GM23338 (cell line): Measurements from ENCODE around the gene GRM4. TPM values are rescaled to one million over a fixed set of nuclear protein-coding genes. Genes with fewer than 3 reads are reported as not detected.

Source experiments
- ATAC-seq: fragments of 200-7000 bp; cut with Tn5 transposase; 3 replicates; pipeline ENCODE4 v1.9.1; 2020
- DNase-seq: peaks from one replicate; pipeline ENCODE4 v3.0.0-alpha.2; 2015; ENCODE audit warnings: low spot score
- H2AFZ ChIP-seq: fragments of 200-600 bp; sonication (generic); 2 replicates; pipeline ENCODE4 v1.8.0; 2016; ENCODE audit warnings: antibody characterized with exemption, mild to moderate bottlenecking, moderate library complexity
- H3F3A ChIP-seq: fragments of 200-600 bp; sonication (generic); replicated peaks from 2 replicates; pipeline ENCODE4 v1.8.0; 2017; ENCODE audit warnings: antibody characterized with exemption, mixed run types, low read depth
- H3K27ac ChIP-seq: fragments of 200-600 bp; sonication (generic); 2 replicates; pipeline ENCODE4 v1.6.1; 2016; ENCODE audit warnings: low read depth
- H3K27me3 ChIP-seq: fragments of 200-600 bp; sonication (generic); 2 replicates; pipeline ENCODE4 v1.8.0; 2016; ENCODE audit warnings: mild to moderate bottlenecking, mixed run types, moderate library complexity; ENCODE audit not compliant: insufficient read depth
- H3K36me3 ChIP-seq: fragments of 200-600 bp; sonication (generic); 2 replicates; pipeline ENCODE4 v1.8.0; 2016; ENCODE audit warnings: mild to moderate bottlenecking; ENCODE audit not compliant: insufficient read depth
- H3K4me1 ChIP-seq: fragments of 200-600 bp; sonication (generic); 2 replicates; pipeline ENCODE4 v1.8.0; 2016; ENCODE audit warnings: mild to moderate bottlenecking, moderate library complexity; ENCODE audit not compliant: insufficient read depth
- H3K4me2 ChIP-seq: fragments of 200-600 bp; sonication (generic); 2 replicates; pipeline ENCODE4 v1.7.1; 2017; ENCODE audit warnings: mixed run types
- H3K4me3 ChIP-seq: fragments of 200-600 bp; sonication (generic); 2 replicates; pipeline ENCODE4 v1.6.1; 2016; ENCODE audit warnings: mixed run types
- H3K79me2 ChIP-seq: fragments of 200-600 bp; sonication (generic); replicated peaks from 2 replicates; pipeline ENCODE4 v1.8.0; 2017; ENCODE audit warnings: mild to moderate bottlenecking; ENCODE audit not compliant: insufficient read depth
- H3K9me2 ChIP-seq: fragments of 200-600 bp; sonication (generic); 2 replicates; pipeline ENCODE4 v1.8.0; 2017; ENCODE audit not compliant: insufficient read depth
- H4K20me1 ChIP-seq: fragments of 200-600 bp; sonication (generic); replicated peaks from 2 replicates; pipeline ENCODE4 v1.8.0; 2017; ENCODE audit warnings: mild to moderate bottlenecking; ENCODE audit not compliant: insufficient read depth
- H3K27ac Mint-ChIP-seq: 2 replicates; pipeline ENCODE4 v1.8.0; 2020; ENCODE audit warnings: inconsistent platforms, mild to moderate bottlenecking, moderate library complexity, mixed read lengths
- H3K27me3 Mint-ChIP-seq: 3 replicates; pipeline ENCODE4 v1.8.0; 2022; ENCODE audit warnings: low read depth, mild to moderate bottlenecking, moderate library complexity, mixed read lengths, inconsistent platforms; ENCODE audit not compliant: insufficient read depth, poor library complexity
- H3K36me3 Mint-ChIP-seq: 3 replicates; pipeline ENCODE4 v1.8.0; 2021; ENCODE audit warnings: low read depth, mild to moderate bottlenecking, inconsistent platforms, moderate library complexity, mixed read lengths
- H3K4me1 Mint-ChIP-seq: 3 replicates; pipeline ENCODE4 v1.8.0; 2020; ENCODE audit warnings: mild to moderate bottlenecking, inconsistent platforms, mixed read lengths
- H3K4me3 Mint-ChIP-seq: 3 replicates; pipeline ENCODE4 v1.8.0; 2021; ENCODE audit warnings: moderate library complexity, mild to moderate bottlenecking, inconsistent platforms, mixed read lengths
- H3K9me3 Mint-ChIP-seq: 3 replicates; pipeline ENCODE4 v1.8.0; 2020; ENCODE audit warnings: moderate library complexity, mild to moderate bottlenecking, inconsistent platforms, mixed read lengths
- CREB1 ChIP-seq: fragments of 250-450 bp; sonication (Bioruptor Pico); IDR thresholded peaks from 2 replicates; pipeline ENCODE4 v1.5.0; 2020; ENCODE audit warnings: low read depth, mild to moderate bottlenecking, moderate library complexity
- CTCF ChIP-seq, 2 experiments: fragments of 200-600 bp in 1 of 2; sonication (generic) in 1 of 2; conservative IDR thresholded peaks; 2 replicates each; pipeline versions ENCODE4 v1.5.1 to v1.6.1; 2016 to 2017; ENCODE audit warnings: antibody characterized with exemption in 2 of 2, low read depth in 2 of 2, mild to moderate bottlenecking in 2 of 2, moderate library complexity in 1 of 2
- ETS1 ChIP-seq: IDR thresholded peaks from 2 replicates; pipeline ENCODE4 v1.6.1; 2016; ENCODE audit warnings: antibody characterized with exemption
- EZH2 ChIP-seq: fragments of 200-600 bp; sonication (generic); IDR thresholded peaks from one replicate; pipeline ENCODE4 v1.8.0; 2017; ENCODE audit warnings: antibody characterized with exemption, mild to moderate bottlenecking, low read depth; ENCODE audit not compliant: unreplicated experiment
- EZH2phosphoT487 ChIP-seq: fragments of 200-600 bp; sonication (generic); IDR thresholded peaks from one replicate; pipeline ENCODE4 v1.8.1; 2018; ENCODE audit warnings: antibody characterized with exemption; ENCODE audit not compliant: unreplicated experiment
- JUNB ChIP-seq: IDR thresholded peaks from one replicate; pipeline ENCODE4 v1.6.1; 2016; ENCODE audit warnings: antibody characterized with exemption; ENCODE audit not compliant: unreplicated experiment
- NANOG ChIP-seq: IDR thresholded peaks from 2 replicates; pipeline ENCODE4 v1.6.1; 2016; ENCODE audit warnings: antibody characterized with exemption, borderline replicate concordance
- POLR2AphosphoS5 ChIP-seq: IDR thresholded peaks from 2 replicates; pipeline ENCODE4 v1.6.1; 2016; ENCODE audit warnings: antibody characterized with exemption, low read depth
- STAT1 ChIP-seq: IDR thresholded peaks from one replicate; pipeline ENCODE4 v1.6.1; 2016; ENCODE audit warnings: antibody characterized with exemption; ENCODE audit not compliant: unreplicated experiment
- ZNF114 ChIP-seq: fragments of 250-450 bp; sonication (Bioruptor Pico); IDR thresholded peaks from 2 replicates; pipeline ENCODE4 v1.5.0; 2020; ENCODE audit warnings: mild to moderate bottlenecking, moderate library complexity
- ZNF331 ChIP-seq: fragments of 250-450 bp; sonication (Bioruptor Pico); IDR thresholded peaks from 2 replicates; pipeline ENCODE4 v1.5.0; 2020; ENCODE audit warnings: low read depth, mild to moderate bottlenecking, moderate library complexity
- polyA plus RNA-seq: library from polyadenylated mRNA; unstranded; fragments of >200 nt; fragmentation: Nextera tagmentation; extraction: Ambion mirVana; gene quantifications from 2 replicates; pipeline ENCODE4 v1.2.1, GENCODE V29; 2016
- total RNA-seq: library from RNA; depleted of rRNA; stranded (reverse); fragments of >200 nt; shearing (Covaris generic); gene quantifications from 2 replicates; pipeline ENCODE4 v1.2.3, GENCODE V29; 2014
- TF ChIP-seq, protein P1 (sequence below): IDR thresholded peaks from one replicate; pipeline ENCODE4 v1.6.1; 2018; ENCODE audit warnings: antibody characterized with exemption; ENCODE audit not compliant: unreplicated experiment

The GRM4 gene
- total and polyA plus RNA-seq, 2 experiments from 2014 or later, result 7.0 to 30.6 TPM

GRCh38 chr6:34090935-34091334 lies 55.0 kb downstream of the GRM4 start:
- H3K36me3 Mint-ChIP-seq, result no peaks in the 10 kb centered on the region; the same call in 2 of the 3 replicates
- Histone ChIP-seq H3K27me3 (no peaks in the 10 kb centered on the region), H3F3A (no peaks in the 10 kb centered on the region), H2AFZ (no peak overlapping the region), H3K4me2 (no peak overlapping the region), H3K79me2 (no peaks in the 10 kb centered on the region), H3K4me1 (no peaks in the 10 kb centered on the region), H3K9me2 (no peaks in the 10 kb centered on the region), H3K27ac (no peak overlapping the region), H3K4me3 (no peak overlapping the region), H4K20me1 (0 out of 2 replicates have a peak, but pooled peaks cover 5% of the 10 kb centered on the region), H3K36me3 (no peaks in the 10 kb centered on the region)
- peaks cover 11% of the 10 kb centered on the region for H3K27me3 Mint-ChIP-seq
- no peaks in the 10 kb centered on the region for H3K9me3 Mint-ChIP-seq
- TF ChIP-seq EZH2phosphoT487, result no peak
- TF ChIP-seq JUNB, result no peak
- TF ChIP-seq, protein P1, sequence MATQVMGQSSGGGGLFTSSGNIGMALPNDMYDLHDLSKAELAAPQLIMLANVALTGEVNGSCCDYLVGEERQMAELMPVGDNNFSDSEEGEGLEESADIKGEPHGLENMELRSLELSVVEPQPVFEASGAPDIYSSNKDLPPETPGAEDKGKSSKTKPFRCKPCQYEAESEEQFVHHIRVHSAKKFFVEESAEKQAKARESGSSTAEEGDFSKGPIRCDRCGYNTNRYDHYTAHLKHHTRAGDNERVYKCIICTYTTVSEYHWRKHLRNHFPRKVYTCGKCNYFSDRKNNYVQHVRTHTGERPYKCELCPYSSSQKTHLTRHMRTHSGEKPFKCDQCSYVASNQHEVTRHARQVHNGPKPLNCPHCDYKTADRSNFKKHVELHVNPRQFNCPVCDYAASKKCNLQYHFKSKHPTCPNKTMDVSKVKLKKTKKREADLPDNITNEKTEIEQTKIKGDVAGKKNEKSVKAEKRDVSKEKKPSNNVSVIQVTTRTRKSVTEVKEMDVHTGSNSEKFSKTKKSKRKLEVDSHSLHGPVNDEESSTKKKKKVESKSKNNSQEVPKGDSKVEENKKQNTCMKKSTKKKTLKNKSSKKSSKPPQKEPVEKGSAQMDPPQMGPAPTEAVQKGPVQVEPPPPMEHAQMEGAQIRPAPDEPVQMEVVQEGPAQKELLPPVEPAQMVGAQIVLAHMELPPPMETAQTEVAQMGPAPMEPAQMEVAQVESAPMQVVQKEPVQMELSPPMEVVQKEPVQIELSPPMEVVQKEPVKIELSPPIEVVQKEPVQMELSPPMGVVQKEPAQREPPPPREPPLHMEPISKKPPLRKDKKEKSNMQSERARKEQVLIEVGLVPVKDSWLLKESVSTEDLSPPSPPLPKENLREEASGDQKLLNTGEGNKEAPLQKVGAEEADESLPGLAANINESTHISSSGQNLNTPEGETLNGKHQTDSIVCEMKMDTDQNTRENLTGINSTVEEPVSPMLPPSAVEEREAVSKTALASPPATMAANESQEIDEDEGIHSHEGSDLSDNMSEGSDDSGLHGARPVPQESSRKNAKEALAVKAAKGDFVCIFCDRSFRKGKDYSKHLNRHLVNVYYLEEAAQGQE, result no peak
- no peak for TF ChIP-seq CREB1 (CRISPR knock-in tag)
- no peak for TF ChIP-seq EZH2
- no peak overlapping the region for H3K27ac Mint-ChIP-seq
- DNase-seq, result no peak
- no peak for ATAC-seq
- H3K4me1 Mint-ChIP-seq, result peaks cover 16% of the 10 kb centered on the region
- no peak overlapping the region for H3K4me3 Mint-ChIP-seq

DNA sequence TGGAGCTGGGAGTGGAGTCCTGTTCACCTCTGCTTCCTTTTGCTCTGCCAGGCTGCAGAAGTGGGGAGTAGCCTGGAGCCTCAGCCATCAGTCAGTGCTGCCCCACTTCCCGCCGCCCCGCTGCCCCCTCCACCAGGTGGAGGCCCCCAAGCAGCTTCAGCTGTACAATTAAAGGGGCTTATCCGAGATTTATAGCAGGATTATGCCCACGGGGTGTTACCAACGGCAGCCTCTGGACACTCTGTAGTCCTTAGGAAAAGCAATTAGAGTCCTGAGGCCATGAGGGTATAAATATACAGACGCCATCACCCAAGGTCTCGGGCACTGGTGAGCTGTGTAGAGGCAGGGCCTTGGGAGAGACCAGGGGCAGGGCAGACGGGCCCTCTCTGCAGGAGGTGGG lies 55.4 kb downstream of the GRM4 start:
- no peaks in the 10 kb centered on the region for H3F3A ChIP-seq
- no peak for DNase-seq
- Mint-ChIP-seq H3K27ac (no peak overlapping the region), H3K9me3 (no peaks in the 10 kb centered on the region), H3K4me3 (no peak overlapping the region), H3K27me3 (peaks cover 11% of the 10 kb centered on the region), H3K36me3 (peaks cover 3% of the 10 kb centered on the region; the same call in 1 of the 3 replicates), H3K4me1 (peaks cover 12% of the 10 kb centered on the region)
- no peak for ATAC-seq
- no peaks in the 10 kb centered on the region for H3K36me3 ChIP-seq
- no peaks in the 10 kb centered on the region for H3K79me2 ChIP-seq
- H4K20me1 ChIP-seq, result 0 out of 2 replicates have a peak, but pooled peaks cover 4% of the 10 kb centered on the region
- no peak overlapping the region for H3K27ac ChIP-seq
- H2AFZ ChIP-seq, result no peak overlapping the region
- H3K27me3 ChIP-seq, result no peaks in the 10 kb centered on the region
- H3K4me3 ChIP-seq, result no peak overlapping the region
- H3K4me2 ChIP-seq, result no peak overlapping the region
- H3K4me1 ChIP-seq, result no peaks in the 10 kb centered on the region
- H3K9me2 ChIP-seq, result no peaks in the 10 kb centered on the region
- TF ChIP-seq POLR2AphosphoS5 (no peak), ZNF114 (CRISPR knock-in tag) (no peak), NANOG (no peak), ETS1 (no peak), EZH2 (no peak), CREB1 (CRISPR knock-in tag) (no peak), ZNF331 (CRISPR knock-in tag) (no peak), STAT1 (no peak), JUNB (no peak), CTCF (conservative IDR thresholded peaks at IDR 0.05; ENCODE audit: low read depth in 2 of 2) (no peak)
